HS-27A (cell line): ENCODE measurements around the gene RPS3.

ENCODE experiments used
- DNase-seq: peaks from one replicate; pipeline ENCODE4 v3.0.0-alpha.2; 2012; ENCODE audit warnings: low read depth, missing footprints

The RPS3 gene

DNA sequence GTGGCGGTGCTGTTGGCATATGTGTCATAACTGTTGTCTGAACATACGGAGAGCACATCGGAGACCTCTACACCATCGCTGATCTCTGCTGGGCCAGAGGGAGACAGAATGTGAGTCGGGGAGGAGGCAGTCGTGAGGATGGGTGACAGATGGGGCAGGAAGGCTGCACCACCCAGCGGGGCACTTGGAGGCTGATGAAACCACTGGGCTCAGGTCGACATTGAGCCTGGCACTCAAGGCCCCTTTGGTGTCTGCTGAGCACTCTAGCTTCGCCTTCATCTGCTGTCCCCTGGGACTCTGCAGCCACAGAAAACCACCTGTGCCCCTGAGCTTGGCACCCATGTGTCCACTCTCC, 36.2 kb downstream of the RPS3 start:
- no peak for DNase-seq

DNA sequence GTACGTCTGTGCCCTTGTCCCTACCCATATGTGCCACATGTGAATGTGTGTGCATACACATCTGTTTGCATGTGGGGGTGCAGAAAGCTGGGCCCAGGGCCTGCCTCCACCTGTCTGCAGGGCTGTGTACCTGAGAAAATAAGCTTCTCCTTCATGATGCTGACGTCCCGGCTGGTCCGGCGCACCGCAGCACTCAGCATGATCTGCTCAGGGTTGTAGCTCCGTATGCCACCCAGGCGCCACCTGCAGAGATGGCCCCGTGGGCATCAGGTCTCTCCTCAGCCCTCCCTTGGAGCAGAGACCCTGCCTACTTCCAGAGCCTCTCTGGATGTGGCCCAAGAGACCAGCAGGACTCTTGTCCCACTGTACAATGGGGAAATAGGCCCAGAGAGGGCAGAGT, 37.5 kb downstream of the RPS3 start:
- DNase-seq = no peak

DNA sequence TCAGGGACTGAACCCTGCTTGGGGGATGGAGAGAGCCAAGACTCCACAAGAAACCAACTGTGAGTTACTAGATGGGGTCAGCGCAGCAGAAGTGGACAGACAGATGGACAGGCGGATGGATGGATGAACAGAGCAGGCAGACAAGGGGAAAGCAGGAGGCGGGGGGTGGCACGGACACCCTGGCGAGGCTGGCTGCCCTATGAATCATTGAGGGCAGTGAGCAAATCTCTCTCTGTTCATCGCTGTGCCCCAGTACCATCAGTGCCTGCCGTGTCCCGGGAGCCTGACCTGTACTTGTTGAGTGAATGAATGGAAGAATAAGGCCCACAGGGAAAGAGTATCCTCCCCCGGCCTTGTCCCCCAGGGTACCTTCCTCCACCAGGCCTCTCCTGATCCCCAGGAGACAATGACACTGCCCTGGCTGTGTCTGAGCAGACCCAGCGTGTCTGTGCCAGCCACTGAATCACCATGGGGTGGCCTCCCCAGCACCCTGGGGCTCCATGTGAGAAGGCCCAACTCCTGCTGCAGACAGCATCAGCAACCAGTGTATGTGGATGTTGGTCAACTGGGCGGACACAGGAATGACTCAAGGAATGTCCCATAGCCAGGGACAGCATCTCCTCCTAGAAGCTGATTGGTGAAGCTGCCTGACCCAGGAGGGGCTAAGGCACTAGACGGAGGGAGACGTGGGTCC, 38.8 kb downstream of the RPS3 start:
- no peak for DNase-seq

DNA sequence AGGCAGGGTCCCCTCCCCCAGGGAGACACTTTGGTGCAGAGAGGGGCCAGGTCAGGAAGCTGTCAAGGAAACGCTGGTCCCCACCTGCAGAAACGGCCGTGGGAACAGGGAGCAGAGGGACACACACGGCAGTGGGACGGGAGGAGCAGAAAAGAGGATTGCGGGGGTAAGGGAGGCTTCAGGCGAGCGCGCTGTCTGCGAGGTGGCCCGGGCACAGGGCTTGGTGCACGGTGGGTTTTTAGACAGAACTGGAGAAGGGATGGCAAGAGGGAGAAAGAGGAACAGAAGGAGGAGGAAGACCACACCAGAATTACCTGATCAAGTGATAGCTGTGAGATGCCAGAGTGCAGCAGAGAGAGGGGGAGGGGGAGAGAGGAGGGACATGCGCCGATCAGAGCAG, 39.7 kb downstream of the RPS3 start:
- no peak for DNase-seq

DNA sequence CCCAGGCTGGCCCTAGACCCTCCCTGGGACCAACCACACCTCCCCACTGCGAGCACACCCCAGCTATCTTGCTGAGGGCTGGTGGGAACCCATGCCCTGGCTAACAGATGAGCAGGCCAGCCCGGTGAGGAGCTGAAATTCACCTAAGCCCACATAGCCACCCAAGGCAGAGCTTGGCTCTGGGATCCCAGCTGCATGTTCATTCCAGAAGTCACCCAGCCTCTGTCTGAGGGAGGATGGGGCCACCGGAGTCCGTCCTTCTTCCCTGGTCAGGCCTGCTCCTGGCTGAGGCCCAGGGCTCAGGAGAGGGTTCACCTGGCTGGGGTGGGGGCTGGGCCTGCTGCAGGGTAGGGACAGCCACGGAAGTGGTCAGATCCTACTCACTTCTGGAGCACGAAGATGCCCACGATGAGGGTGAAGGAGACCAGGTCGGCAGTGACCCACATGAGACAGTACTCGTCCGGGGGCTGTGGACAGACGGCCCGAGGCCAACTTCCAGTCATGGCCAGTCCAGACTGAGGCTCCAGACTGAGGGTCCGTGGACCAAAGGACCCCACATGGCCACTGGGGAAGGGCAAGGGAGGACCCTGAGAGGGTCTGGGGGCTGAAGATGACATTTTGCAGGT, 40.3 kb downstream of the RPS3 start:
- DNase-seq = no peak

DNA sequence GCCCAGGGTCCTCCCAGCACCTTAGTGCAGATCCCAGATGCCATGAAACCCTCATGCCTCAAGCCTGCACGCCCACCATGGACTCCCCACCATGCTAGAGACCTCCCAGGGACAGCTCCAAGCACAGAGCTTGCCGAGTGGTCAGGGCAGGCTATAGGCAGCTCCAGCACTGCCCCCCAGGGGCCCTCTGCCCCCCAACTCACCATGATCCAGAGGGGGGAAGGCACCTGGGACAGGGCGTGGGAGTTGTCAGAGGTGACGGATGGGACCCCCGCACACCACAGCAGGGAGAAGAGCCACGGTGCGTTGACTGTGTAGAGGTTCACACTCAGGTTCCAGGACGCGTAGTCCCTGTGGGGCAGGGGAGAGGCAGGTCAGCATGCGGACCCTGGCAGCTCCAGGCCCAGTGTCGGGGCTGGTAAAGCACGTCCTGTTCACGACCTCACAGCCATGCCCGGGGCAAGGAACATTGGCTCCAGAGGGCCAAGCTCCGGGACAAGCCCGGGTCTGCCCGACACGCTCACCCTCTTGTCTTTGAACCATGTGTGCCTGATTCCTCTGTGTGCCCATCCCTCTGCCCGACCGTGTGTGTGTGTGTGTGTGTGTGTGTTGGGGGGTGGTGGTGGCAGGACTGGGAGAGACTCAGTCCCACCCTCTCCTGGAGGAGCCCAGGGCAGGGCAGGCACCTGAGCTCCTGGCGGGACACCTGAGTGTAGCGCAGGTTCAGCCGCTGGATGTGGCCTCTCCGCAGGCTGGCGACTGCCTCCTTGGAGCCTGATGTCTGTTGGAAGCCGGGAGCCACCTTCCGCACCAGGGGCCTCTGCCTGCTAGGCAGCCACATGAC, 41.9 kb downstream of the RPS3 start:
- no peak for DNase-seq

DNA sequence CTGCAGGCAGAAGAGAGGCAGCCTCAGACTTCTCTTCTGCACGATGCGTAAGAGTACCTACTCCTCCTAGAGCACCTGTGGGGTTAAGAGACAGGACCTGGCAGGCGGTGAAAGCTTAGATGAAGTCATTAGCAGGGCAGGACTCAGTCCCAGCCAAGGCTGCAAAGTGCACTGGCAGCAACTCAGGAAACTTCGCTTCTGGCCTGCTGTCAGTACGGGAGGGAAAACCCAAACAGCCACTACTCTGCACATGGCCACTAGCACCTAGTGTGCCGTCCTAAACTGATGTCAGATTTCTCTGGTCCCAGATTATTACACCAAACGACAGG, 42.5 kb downstream of the RPS3 start:
- DNase-seq = no peak

DNA sequence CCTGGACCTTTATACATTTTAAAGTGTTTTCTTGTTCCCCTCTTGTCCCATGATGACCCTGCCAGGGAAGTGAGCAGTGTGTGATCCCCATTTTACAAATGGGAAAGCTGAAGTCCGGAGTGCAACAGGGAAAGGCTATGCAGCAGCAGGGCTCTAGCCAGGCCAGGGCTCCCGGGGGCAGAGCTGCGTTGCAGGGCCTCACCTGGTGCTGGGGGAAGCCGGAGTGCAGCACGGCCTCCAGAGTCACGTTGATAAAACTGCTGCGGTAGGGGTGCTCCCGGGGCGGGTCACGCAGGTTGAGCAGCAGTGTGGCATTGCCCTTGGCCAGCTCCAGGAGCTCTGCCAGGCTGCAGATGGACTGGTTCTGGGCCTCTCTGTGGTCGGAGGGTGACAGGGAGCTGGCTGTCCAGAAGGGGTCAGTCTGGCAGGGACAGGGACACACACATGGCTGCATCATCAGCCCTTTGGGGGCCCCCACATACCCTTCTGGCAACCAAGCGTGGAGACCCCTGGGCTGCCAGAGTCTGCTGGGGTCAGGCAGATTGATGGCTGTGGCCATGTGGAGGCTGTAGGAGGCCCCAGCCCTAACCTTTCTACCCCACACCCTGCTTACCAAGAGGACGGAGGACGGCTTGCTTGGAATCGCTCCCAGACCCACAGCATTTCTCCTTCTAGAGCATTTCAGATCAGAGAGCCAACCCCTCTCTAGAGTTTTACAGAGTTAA, 43.0 kb downstream of the RPS3 start:
- no peak for DNase-seq

DNA sequence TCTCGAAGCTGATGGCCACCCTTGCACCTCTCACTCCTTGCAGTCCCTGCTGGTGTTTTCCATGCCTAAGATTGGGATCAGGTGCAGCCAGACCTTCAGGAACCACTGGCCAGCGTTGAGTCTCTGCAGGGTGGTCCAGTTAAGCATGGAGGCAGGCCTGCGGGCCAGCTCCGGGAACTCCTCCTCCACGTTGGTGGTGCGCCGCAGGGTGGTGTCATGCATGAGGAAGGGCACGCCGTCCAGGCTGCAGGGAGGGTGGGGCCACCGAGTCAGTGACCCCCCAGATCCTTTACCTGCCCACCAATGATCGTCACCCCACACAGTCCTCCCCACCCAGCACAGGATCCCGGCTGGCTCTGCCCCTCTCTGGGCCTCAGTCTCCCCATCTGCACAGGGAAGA, 43.7 kb downstream of the RPS3 start:
- DNase-seq = no peak

DNA sequence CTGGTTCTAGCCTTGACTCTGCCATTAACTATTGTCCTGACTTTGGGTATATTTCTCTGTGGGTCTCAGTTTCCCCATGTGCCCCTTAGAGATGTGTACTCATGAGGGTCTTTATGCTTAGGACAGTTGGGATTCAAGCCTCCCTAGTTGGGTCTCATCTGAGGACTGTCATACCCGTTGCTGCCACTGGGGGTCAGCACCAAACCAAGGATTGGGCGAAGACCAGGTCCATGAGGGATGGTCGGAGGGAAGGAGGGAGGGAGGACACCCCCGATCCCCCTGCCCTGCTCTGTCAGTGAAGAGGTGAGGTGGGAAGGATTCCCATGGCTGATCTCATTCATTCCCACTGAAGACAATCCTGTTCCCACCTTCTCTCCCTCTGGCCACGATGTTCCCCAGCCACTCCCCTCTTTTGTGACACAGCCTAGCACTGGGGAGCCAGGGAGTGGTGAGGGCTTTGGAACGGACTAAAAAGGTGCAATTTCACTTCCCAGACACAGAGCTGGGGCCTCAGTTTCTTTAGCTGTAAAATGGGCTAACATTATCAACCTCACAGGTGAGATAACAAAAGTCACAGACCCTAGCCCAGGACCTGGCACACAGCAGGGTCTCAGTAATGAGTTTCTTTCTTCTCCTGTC, 46.1 kb downstream of the RPS3 start:
- no peak for DNase-seq

DNA sequence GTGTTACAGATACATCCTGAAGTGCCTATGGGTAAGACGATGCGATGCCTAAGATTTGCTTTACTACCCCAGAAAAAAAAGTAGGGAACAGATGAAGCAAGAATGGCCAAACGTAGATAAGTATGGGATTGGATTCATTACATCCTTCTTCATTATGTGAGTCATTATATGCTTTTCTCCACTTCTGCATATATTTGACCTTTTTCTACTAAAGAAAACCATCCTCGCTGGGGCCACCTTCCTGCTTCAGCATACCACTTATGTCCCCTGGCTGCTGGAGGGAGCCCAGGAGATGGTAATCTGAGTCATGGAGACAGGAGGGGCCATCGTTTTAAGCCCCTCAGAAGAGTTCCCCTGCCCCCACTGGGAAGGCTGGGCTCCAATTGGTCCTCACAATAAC, 48.1 kb downstream of the RPS3 start:
- DNase-seq = no peak

DNA sequence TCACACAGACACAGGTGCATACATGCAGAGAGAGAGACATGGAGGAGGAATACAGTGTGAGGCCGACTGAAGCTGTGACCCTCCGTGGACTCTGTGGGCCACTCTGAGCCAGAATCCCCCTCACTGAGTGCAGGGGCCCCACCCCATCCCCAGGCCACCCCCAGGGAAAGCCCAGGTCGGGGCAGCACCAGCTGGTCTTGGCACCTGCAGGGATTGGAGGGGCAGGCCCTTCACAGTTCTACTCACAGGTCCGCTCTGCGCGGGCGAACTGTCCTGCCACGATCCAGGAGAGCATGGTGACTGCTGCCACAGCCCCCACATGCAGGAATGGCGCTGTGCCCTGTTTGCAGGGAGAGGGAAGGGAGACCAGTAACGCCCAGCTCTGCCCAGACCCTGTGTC, 50.0 kb downstream of the RPS3 start:
- no peak for DNase-seq

DNA sequence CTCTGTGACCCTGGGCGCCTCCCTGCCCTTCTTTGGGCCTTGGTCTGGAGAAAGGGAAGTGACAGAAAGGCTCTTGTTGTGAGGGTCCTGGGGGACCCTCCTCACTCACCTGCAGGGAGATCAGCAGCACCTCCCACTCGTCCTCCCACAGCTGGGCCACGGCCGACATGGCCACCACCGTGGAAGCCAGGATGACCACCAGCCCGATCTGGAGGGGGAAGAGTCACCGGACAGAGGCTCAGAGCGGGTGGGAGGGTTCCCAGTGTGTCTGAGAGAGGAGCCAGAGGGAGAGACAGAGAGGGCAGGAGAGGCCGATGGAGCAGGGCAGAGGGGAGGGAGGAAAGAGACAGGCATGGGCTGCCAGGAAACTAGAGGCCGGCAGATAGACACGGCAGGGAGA, 50.5 kb downstream of the RPS3 start:
- no peak for DNase-seq

DNA sequence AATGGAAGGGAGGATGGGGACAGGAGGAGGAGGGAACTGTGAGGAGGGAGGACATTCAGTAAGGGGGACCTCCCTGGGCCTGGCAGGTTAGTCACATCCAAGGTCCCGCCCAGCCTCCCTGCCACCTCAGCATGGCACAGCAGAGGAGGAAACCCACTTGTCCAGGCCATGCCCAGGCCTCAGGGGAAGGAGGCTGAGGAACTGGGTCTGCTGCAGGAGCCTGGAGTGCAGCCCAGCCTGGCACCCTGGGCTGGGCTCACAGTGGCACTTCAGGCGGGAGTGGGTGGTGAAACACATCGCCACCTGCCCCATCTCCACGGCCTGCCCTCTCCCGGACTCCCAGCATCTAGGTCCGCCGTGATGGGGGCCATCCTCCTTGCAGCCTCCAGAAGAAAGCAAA, 50.9 kb downstream of the RPS3 start:
- no peak for DNase-seq

DNA sequence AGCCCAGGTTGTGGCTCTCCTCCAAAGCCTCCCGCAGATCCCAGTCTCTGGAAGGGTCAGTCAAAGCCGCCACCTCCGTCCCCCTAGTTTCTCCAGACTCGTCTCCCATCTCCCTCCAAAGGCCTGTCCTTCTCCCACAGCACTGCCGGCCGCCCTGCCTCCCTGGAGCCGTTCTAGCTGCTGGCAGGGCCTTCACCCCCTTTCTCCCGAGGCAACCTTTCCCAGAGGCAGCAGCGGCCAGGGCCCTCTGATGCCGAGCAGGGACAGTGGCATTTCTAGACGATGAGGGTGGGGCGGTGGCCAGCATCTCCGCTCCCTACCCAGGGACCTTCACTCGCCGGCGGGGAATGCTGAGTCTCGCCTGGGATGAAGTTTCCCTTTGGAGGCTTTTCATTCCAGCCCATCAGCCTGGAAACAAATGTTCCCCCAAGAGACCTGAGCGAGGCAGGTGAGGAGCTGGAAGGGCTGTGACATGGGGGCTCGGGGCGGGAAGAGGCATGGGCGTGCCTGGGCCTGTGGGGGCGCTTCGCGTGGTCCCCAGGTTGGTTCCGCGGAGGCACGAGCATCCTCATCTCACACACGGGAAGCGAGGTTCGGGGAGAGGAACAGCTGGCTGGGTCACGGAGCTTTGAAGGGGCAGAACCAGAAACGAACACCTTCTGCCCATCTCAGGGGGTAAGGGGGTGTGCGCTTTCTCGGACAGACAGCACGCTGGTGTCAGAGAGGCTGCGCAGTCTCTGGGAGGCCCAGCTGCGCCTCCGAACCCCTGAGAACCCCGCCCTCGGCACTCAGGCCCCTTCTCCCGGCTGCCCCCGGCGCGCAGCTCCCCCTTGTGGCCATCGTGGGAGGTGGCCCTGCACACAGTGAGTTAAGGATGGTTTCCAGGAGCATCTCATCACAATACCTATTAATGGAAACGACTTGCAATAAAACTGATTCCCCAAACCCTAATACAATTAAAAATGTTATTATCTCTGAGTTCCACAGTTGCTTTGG, 51.8 kb downstream of the RPS3 start:
- DNase-seq = no peak

DNA sequence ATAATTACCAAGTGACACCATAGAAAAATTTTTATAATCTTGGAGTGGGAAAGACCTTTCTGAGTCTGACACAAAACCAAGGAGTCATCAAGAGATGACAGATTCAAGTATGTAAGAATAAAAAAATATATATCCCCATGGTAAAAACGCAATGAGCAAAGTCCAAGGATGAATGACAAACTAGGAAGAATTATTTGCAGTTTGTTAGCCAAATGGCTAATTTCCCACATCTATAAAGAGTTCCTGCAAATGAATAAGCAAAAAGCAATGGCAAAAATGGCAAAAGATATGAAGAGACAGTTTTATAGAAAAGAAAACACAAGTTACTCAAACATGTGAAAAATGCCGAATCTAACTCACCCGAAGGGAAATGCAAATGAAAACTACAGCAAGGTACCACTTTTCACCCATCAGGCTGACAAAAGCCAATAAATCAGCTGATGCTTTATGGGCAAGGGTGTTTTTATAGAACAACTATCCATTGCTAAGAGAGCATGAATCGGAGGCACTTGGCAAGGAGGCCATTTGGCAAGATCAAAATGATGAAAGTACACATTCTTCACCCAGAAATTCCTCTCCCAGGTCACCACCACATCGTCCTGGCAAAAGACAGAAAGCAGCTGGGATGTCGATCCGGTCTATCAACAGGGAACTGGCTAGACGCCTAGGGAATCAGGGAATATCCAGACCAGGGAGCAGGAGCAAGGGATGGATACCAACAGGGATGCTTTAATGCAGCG, 54.8 kb downstream of the RPS3 start:
- no peak for DNase-seq

DNA sequence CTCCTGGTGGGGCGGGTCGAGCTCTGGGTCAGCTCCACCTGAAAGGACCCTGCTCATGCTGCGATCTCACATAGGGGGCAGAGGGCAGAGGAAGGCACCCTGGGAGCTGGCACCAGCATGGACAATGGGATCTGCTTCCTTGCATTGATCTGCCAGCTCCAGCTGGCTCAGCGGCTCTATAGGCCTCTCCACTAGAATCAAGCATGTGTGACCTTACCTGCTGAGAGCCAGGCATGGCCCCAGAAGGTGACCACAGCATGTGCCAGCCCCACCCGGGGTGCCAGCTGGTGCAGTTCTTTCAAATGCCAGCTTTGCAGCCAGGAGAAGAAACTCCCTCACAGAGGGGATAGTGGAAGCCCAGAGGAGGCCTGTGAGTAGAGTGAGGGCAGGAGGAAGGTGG, 55.7 kb downstream of the RPS3 start:
- DNase-seq = no peak
